ENCODE data around the gene CHMP3. TPM values are rescaled to one million over a fixed set of nuclear protein-coding genes. Genes with fewer than 3 reads are reported as not detected.

Gene CHMP3
- total and polyA plus RNA-seq, 2 of the 13 experiments (the other 11 are each of a cell fraction or from before 2014, with no cell fraction given) = 64.1 to 114 TPM

DNA sequence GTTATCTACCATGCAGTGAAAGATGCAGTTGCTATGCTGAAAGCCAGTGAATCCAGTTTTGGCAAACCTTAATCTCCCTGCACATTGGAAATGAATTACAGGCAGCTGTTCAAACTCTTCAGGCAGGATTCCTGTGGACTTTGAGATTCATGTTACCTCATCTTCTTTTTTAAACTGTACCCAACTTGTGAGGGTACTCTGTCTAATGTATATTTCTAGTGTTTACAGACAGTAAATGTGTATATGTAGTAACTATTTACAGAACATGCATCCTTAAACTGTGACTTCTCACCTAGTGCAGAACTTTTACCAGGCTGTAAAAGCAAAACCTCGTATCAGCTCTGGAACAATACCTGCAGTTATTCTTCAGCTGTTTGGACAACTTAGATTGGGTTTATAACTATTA is 71.2 kb downstream of the CHMP3 start (continued):
- no peak for TF ChIP-seq ZNF121 (CRISPR knock-in tag; IDR thresholded peaks at IDR 0.05)
- no peak for TF ChIP-seq RXRA (CRISPR knock-in tag; IDR thresholded peaks at IDR 0.05)
- TF ChIP-seq GZF1 (CRISPR knock-in tag; IDR thresholded peaks at IDR 0.05) = no peak
- TF ChIP-seq DMAP1 (CRISPR knock-in tag; IDR thresholded peaks at IDR 0.05) = no peak
- no peak for TF ChIP-seq ESRRA (CRISPR knock-in tag; IDR thresholded peaks at IDR 0.05; ENCODE audit: low read depth)
- TF ChIP-seq GATAD1 (CRISPR knock-in tag; IDR thresholded peaks at IDR 0.05) = no peak
- peak; percentile 28; the same call in 1 of the 2 replicates for TF ChIP-seq FOXA3 (CRISPR knock-in tag; IDR thresholded peaks at IDR 0.05)
- no peak for TF ChIP-seq XBP1 (CRISPR knock-in tag; IDR thresholded peaks at IDR 0.05)
- no peak for TF ChIP-seq NFYC (CRISPR knock-in tag; IDR thresholded peaks at IDR 0.05)
- TF ChIP-seq, protein P1, sequence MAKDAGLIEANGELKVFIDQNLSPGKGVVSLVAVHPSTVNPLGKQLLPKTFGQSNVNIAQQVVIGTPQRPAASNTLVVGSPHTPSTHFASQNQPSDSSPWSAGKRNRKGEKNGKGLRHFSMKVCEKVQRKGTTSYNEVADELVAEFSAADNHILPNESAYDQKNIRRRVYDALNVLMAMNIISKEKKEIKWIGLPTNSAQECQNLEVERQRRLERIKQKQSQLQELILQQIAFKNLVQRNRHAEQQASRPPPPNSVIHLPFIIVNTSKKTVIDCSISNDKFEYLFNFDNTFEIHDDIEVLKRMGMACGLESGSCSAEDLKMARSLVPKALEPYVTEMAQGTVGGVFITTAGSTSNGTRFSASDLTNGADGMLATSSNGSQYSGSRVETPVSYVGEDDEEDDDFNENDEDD (CRISPR knock-in tag; IDR thresholded peaks at IDR 0.05; ENCODE audit: borderline replicate concordance) = no peak
- no peak for TF ChIP-seq HOXA9 (CRISPR knock-in tag; IDR thresholded peaks at IDR 0.05; ENCODE audit: borderline replicate concordance)
- TF ChIP-seq ZNF724P (CRISPR knock-in tag; IDR thresholded peaks at IDR 0.05; ENCODE audit: borderline replicate concordance) = no peak
- TF ChIP-seq, protein P2, sequence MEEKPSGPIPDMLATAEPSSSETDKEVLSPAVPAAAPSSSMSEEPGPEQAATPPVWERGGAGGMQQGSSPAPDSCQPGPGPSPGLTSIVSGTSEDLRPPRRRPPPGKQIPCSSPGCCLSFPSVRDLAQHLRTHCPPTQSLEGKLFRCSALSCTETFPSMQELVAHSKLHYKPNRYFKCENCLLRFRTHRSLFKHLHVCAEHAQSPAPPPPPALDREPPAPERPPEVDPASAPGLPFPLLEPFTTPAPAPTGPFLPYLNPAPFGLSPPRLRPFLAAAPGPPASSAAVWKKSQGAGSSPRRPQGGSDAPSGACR (CRISPR knock-in tag; IDR thresholded peaks at IDR 0.05) = no peak
- TF ChIP-seq ZNF296 (CRISPR knock-in tag; conservative IDR thresholded peaks at IDR 0.05) = no peak
- TF ChIP-seq TBX3 (IDR thresholded peaks at IDR 0.05; ENCODE audit: borderline replicate concordance) = no peak
- no peak for TF ChIP-seq ZNF7 (CRISPR knock-in tag; IDR thresholded peaks at IDR 0.05)
- no peak for TF ChIP-seq SP2 (CRISPR knock-in tag; IDR thresholded peaks at IDR 0.05)
- TF ChIP-seq SIX4 (CRISPR knock-in tag; IDR thresholded peaks at IDR 0.05) = no peak
- TF ChIP-seq, protein P3, sequence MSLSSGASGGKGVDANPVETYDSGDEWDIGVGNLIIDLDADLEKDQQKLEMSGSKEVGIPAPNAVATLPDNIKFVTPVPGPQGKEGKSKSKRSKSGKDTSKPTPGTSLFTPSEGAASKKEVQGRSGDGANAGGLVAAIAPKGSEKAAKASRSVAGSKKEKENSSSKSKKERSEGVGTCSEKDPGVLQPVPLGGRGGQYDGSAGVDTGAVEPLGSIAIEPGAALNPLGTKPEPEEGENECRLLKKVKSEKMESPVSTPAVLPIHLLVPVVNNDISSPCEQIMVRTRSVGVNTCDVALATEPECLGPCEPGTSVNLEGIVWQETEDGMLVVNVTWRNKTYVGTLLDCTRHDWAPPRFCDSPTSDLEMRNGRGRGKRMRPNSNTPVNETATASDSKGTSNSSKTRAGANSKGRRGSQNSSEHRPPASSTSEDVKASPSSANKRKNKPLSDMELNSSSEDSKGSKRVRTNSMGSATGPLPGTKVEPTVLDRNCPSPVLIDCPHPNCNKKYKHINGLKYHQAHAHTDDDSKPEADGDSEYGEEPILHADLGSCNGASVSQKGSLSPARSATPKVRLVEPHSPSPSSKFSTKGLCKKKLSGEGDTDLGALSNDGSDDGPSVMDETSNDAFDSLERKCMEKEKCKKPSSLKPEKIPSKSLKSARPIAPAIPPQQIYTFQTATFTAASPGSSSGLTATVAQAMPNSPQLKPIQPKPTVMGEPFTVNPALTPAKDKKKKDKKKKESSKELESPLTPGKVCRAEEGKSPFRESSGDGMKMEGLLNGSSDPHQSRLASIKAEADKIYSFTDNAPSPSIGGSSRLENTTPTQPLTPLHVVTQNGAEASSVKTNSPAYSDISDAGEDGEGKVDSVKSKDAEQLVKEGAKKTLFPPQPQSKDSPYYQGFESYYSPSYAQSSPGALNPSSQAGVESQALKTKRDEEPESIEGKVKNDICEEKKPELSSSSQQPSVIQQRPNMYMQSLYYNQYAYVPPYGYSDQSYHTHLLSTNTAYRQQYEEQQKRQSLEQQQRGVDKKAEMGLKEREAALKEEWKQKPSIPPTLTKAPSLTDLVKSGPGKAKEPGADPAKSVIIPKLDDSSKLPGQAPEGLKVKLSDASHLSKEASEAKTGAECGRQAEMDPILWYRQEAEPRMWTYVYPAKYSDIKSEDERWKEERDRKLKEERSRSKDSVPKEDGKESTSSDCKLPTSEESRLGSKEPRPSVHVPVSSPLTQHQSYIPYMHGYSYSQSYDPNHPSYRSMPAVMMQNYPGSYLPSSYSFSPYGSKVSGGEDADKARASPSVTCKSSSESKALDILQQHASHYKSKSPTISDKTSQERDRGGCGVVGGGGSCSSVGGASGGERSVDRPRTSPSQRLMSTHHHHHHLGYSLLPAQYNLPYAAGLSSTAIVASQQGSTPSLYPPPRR (CRISPR knock-in tag; IDR thresholded peaks at IDR 0.05; ENCODE audit: borderline replicate concordance) = no peak
- TF ChIP-seq, protein P4, sequence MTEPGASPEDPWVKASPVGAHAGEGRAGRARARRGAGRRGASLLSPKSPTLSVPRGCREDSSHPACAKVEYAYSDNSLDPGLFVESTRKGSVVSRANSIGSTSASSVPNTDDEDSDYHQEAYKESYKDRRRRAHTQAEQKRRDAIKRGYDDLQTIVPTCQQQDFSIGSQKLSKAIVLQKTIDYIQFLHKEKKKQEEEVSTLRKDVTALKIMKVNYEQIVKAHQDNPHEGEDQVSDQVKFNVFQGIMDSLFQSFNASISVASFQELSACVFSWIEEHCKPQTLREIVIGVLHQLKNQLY (CRISPR knock-in tag; IDR thresholded peaks at IDR 0.05) = no peak
- TF ChIP-seq, protein P5, sequence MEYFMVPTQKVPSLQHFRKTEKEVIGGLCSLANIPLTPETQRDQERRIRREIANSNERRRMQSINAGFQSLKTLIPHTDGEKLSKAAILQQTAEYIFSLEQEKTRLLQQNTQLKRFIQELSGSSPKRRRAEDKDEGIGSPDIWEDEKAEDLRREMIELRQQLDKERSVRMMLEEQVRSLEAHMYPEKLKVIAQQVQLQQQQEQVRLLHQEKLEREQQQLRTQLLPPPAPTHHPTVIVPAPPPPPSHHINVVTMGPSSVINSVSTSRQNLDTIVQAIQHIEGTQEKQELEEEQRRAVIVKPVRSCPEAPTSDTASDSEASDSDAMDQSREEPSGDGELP (IDR thresholded peaks at IDR 0.05; ENCODE audit: borderline replicate concordance, low read depth) = peak; percentile 80
- no peak for TF ChIP-seq KLF6 (CRISPR knock-in tag; IDR thresholded peaks at IDR 0.05)
- TF ChIP-seq ZNF75D (CRISPR knock-in tag; IDR thresholded peaks at IDR 0.05; ENCODE audit: borderline replicate concordance) = no peak
- no peak for TF ChIP-seq KLF16 (CRISPR knock-in tag; IDR thresholded peaks at IDR 0.05)

All from HepG2 (cell line).